BE2C (cell line): ENCODE measurements around the gene LDLRAD4.

ENCODE experiments used
- DNase-seq: peaks from one replicate; pipeline ENCODE4 v3.0.0-alpha.2; 2020
- H3K27me3 ChIP-seq: fragments of 250-450 bp; sonication (Bioruptor Pico); 2 replicates; pipeline ENCODE4 v1.5.1; 2020; ENCODE audit warnings: mild to moderate bottlenecking
- H3K36me3 ChIP-seq: fragments of 250-450 bp; sonication (Bioruptor Pico); 2 replicates; pipeline ENCODE4 v1.5.1; 2020; ENCODE audit warnings: mild to moderate bottlenecking
- H3K4me1 ChIP-seq: fragments of 250-450 bp; sonication (Bioruptor Pico); 2 replicates; pipeline ENCODE4 v1.5.1; 2020
- H3K4me3 ChIP-seq: 2 replicates; pipeline ENCODE4 v1.5.1; 2011; ENCODE audit warnings: low read depth, low read length
- H3K9me3 ChIP-seq: fragments of 250-450 bp; sonication (Bioruptor Pico); 2 replicates; pipeline ENCODE4 v1.5.1; 2020
- CTCF ChIP-seq: IDR thresholded peaks from 2 replicates; pipeline ENCODE4 v1.5.1; 2012; ENCODE audit warnings: mild to moderate bottlenecking, low read depth, low read length

The LDLRAD4 gene

GRCh38 chr18:13232971-13233786, 14.6 kb downstream of the LDLRAD4 start:
- H3K4me1 ChIP-seq, result no peaks in the 10 kb centered on the region

GRCh38 chr18:13233787-13234783, 15.5 kb downstream of the LDLRAD4 start:
- Histone ChIP-seq H3K4me3 (no peak overlapping the region), H3K27me3 (no peaks in the 10 kb centered on the region), H3K36me3 (no peaks in the 10 kb centered on the region), H3K9me3 (no peaks in the 10 kb centered on the region), H3K4me1 (no peaks in the 10 kb centered on the region)
- TF ChIP-seq CTCF, result no peak
- no peak for DNase-seq

More at GRCh38 chr18:13232971-13233786, 14.6 kb downstream of the LDLRAD4 start:
- Histone ChIP-seq H3K4me3 (no peak overlapping the region), H3K36me3 (no peaks in the 10 kb centered on the region), H3K27me3 (no peaks in the 10 kb centered on the region), H3K9me3 (no peaks in the 10 kb centered on the region)
- DNase-seq, result no peak
- TF ChIP-seq CTCF, result no peak

DNA sequence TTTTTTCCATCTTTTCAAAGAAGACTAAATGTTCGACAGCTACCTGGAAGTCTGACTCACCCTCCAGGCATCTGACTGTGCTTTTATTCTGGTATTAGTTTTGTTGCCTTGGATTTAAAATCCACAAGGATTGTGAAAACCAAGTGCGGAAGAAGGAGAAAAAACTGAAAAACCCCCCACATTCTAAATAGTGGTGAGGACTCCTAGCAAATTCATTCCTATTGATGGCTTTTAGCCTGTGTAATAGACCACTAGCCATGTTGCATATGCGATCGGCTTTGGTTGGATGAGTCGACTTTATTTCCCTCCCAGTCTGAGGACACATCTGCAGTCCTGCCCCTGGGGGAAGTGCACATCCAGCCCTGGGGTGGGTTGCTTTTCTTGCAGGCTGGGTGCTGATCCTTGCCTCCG, 16.9 kb downstream of the LDLRAD4 start:
- Histone ChIP-seq H3K9me3 (no peaks in the 10 kb centered on the region), H3K27me3 (no peaks in the 10 kb centered on the region), H3K36me3 (no peaks in the 10 kb centered on the region), H3K4me3 (no peak overlapping the region), H3K4me1 (no peaks in the 10 kb centered on the region)
- DNase-seq, result no peak
- no peak for TF ChIP-seq CTCF

GRCh38 chr18:13235981-13236380, 17.4 kb downstream of the LDLRAD4 start:
- Histone ChIP-seq H3K36me3 (no peaks in the 10 kb centered on the region), H3K4me1 (no peaks in the 10 kb centered on the region), H3K4me3 (no peak overlapping the region), H3K27me3 (no peaks in the 10 kb centered on the region), H3K9me3 (no peaks in the 10 kb centered on the region)
- no peak for TF ChIP-seq CTCF
- no peak for DNase-seq

GRCh38 chr18:13236411-13236810, 17.9 kb downstream of the LDLRAD4 start:
- TF ChIP-seq CTCF, result no peak
- no peaks in the 10 kb centered on the region for H3K9me3 ChIP-seq
- H3K36me3 ChIP-seq, result no peaks in the 10 kb centered on the region
- no peaks in the 10 kb centered on the region for H3K4me1 ChIP-seq
- no peak for DNase-seq
- no peak overlapping the region for H3K4me3 ChIP-seq
- no peaks in the 10 kb centered on the region for H3K27me3 ChIP-seq
